ENCODE results near the gene RNF207.

RNF207 gene

DNA sequence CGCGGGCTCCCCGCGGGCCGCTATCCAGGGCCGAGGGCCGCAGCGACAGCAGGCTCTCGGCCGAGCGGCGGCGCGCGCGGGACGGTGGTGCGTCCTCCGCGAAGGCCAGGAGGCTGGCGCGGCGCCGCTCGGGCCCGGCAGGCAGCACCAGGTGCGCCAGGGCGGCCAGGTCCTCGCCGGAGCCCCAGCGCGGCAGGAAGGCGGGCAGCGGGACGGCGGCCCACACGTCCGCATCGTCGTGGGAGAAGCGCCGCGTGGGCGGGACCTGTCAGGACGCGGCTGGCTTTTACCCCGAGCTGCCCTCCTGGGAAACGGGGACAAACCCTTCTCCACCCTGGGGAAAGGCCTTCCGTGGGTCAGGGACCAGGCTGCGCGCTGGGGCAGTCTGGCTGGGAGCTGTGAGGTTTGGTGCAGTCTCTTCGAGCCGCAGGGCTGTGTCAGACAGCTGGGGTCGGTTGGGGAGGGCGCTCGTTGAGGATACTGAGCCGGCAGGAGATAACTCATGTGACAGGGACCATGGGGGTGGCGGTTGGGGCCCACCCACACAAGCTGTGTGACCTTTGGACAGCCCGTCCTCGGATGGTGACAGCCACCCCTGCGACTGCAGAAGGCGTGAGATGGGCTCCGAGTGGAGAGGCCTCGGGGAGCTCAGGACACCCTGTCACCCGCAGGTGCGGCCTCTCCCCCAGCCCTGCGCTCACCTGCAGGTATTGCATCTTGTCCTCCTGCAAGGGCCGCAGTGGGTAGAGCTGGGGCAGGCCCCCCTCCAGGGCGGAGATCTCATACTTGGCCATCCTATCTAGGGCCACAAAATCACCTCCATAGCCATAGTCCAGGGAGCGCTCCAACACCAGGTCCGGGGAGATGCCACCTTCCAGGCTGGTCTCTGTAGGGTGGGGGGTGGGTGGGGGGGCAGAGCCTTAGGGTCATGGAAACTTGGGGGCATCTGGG lies 44.1 kb downstream of the RNF207 start:
- CTCF ChIA-PET, result interaction anchor here (0.6 to 9.2 kb wide), 2 partner anchors 90 to 153 kb away, joined by 3 to 181 read pairs; no protein-coding TSS in a partner anchor
- no peak overlapping the region for H3K27ac ChIP-seq (ENCODE audit: extremely low read depth, low read depth, low read length)
- no peaks in the 10 kb centered on the region for H3K4me1 ChIP-seq (ENCODE audit: control insufficient read depth, insufficient read depth, low read length)
- TF ChIP-seq ZBTB8A (tag by site-specific recombination; IDR thresholded peaks at IDR 0.05) (no peak), ZNF155 (tag by site-specific recombination; IDR thresholded peaks at IDR 0.05) (no peak), KLF1 (tag by site-specific recombination; IDR thresholded peaks at IDR 0.05) (no peak), ZNF561 (tag by site-specific recombination; IDR thresholded peaks at IDR 0.05; ENCODE audit: borderline replicate concordance) (no peak), ZFP69B (tag by site-specific recombination; IDR thresholded peaks at IDR 0.05) (no peak), ZNF248 (tag by site-specific recombination; IDR thresholded peaks at IDR 0.05) (no peak), WT1 (tag by site-specific recombination; IDR thresholded peaks at IDR 0.05) (no peak), ZNF48 (tag by site-specific recombination; IDR thresholded peaks at IDR 0.05) (no peak), KLF9 (tag by site-specific recombination; IDR thresholded peaks at IDR 0.05; ENCODE audit: low read depth) (no peak)
- TF ChIP-seq, protein P1, sequence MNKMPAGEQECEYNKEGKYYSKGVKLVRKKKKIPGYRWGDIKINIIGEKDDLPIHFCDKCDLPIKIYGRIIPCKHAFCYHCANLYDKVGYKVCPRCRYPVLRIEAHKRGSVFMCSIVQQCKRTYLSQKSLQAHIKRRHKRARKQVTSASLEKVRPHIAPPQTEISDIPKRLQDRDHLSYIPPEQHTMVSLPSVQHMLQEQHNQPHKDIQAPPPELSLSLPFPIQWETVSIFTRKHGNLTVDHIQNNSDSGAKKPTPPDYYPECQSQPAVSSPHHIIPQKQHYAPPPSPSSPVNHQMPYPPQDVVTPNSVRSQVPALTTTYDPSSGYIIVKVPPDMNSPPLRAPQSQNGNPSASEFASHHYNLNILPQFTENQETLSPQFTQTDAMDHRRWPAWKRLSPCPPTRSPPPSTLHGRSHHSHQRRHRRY (tag by site-specific recombination; IDR thresholded peaks at IDR 0.05), result no peak
- TF ChIP-seq, protein P2, sequence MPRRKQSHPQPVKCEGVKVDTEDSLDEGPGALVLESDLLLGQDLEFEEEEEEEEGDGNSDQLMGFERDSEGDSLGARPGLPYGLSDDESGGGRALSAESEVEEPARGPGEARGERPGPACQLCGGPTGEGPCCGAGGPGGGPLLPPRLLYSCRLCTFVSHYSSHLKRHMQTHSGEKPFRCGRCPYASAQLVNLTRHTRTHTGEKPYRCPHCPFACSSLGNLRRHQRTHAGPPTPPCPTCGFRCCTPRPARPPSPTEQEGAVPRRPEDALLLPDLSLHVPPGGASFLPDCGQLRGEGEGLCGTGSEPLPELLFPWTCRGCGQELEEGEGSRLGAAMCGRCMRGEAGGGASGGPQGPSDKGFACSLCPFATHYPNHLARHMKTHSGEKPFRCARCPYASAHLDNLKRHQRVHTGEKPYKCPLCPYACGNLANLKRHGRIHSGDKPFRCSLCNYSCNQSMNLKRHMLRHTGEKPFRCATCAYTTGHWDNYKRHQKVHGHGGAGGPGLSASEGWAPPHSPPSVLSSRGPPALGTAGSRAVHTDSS (tag by site-specific recombination; IDR thresholded peaks at IDR 0.05), result no peak
- TF ChIP-seq, protein P3, sequence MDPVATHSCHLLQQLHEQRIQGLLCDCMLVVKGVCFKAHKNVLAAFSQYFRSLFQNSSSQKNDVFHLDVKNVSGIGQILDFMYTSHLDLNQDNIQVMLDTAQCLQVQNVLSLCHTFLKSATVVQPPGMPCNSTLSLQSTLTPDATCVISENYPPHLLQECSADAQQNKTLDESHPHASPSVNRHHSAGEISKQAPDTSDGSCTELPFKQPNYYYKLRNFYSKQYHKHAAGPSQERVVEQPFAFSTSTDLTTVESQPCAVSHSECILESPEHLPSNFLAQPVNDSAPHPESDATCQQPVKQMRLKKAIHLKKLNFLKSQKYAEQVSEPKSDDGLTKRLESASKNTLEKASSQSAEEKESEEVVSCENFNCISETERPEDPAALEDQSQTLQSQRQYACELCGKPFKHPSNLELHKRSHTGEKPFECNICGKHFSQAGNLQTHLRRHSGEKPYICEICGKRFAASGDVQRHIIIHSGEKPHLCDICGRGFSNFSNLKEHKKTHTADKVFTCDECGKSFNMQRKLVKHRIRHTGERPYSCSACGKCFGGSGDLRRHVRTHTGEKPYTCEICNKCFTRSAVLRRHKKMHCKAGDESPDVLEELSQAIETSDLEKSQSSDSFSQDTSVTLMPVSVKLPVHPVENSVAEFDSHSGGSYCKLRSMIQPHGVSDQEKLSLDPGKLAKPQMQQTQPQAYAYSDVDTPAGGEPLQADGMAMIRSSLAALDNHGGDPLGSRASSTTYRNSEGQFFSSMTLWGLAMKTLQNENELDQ (tag by site-specific recombination; IDR thresholded peaks at IDR 0.05; ENCODE audit: low read depth), result no peak
- TF ChIP-seq, protein P4, sequence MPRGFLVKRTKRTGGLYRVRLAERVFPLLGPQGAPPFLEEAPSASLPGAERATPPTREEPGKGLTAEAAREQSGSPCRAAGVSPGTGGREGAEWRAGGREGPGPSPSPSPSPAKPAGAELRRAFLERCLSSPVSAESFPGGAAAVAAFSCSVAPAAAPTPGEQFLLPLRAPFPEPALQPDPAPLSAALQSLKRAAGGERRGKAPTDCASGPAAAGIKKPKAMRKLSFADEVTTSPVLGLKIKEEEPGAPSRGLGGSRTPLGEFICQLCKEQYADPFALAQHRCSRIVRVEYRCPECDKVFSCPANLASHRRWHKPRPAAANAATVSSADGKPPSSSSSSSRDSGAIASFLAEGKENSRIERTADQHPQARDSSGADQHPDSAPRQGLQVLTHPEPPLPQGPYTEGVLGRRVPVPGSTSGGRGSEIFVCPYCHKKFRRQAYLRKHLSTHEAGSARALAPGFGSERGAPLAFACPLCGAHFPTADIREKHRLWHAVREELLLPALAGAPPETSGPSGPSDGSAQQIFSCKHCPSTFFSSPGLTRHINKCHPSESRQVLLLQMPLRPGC (tag by site-specific recombination; IDR thresholded peaks at IDR 0.05), result no peak
- peaks cover 0 to 13% of the 10 kb centered on the region in 2 experiments; a peak in 1 of 3 replicates for H3K36me3 ChIP-seq (ENCODE audit: control insufficient read depth in 2 of 2, insufficient read depth in 1 of 2, low read length in 2 of 2)
- POLR2A ChIA-PET, result no interaction called here
- no peaks in the 10 kb centered on the region for H3K9me3 ChIP-seq (ENCODE audit: control insufficient read depth, insufficient read depth, low read depth, low read length)
- no peak overlapping the region for H3K4me3 ChIP-seq (ENCODE audit: low read depth, low read length)

DNA sequence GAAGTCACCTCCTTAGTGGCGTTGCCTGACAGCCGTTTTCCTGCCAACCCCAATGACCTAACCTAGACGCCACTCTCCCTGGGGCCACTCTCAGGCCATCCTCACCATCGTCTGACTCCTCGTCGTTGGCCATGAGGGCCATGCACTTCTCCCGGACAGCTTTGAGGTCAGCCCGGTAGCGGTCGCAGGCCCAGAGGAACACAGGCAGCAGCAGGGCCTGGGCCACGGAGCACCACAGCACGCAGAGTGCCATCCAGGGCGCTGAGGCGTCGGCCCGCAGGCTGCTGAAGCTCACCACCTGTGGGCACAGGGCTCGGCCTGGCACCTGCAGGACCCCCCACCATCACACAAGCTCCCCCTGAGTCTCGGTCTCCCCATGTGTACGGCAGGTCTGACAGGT lies 45.3 kb downstream of the RNF207 start:
- Histone ChIP-seq H3K9me3 (ENCODE audit: control insufficient read depth, insufficient read depth, low read depth, low read length) (no peaks in the 10 kb centered on the region), H3K4me1 (ENCODE audit: control insufficient read depth, insufficient read depth, low read length) (no peaks in the 10 kb centered on the region), H3K4me3 (ENCODE audit: low read depth, low read length) (no peak overlapping the region), H3K27ac (ENCODE audit: extremely low read depth, low read depth, low read length) (no peak overlapping the region), H3K36me3 (ENCODE audit: control insufficient read depth in 2 of 2, insufficient read depth in 1 of 2, low read length in 2 of 2) (peaks cover 0 to 13% of the 10 kb centered on the region in 2 experiments; a peak in 1 of 3 replicates)
- POLR2A ChIA-PET, result no interaction called here
- CTCF ChIA-PET, result interaction anchor here (0.5 to 9.2 kb wide), 3 partner anchors 21 to 187 kb away, joined by 3 to 181 read pairs (median 3); no protein-coding TSS in a partner anchor
- TF ChIP-seq, protein P5, sequence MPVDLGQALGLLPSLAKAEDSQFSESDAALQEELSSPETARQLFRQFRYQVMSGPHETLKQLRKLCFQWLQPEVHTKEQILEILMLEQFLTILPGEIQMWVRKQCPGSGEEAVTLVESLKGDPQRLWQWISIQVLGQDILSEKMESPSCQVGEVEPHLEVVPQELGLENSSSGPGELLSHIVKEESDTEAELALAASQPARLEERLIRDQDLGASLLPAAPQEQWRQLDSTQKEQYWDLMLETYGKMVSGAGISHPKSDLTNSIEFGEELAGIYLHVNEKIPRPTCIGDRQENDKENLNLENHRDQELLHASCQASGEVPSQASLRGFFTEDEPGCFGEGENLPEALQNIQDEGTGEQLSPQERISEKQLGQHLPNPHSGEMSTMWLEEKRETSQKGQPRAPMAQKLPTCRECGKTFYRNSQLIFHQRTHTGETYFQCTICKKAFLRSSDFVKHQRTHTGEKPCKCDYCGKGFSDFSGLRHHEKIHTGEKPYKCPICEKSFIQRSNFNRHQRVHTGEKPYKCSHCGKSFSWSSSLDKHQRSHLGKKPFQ (tag by site-specific recombination; IDR thresholded peaks at IDR 0.05), result no peak
- TF ChIP-seq ZNF660 (tag by site-specific recombination; IDR thresholded peaks at IDR 0.05), result no peak
- 0 out of 2 replicates have a peak, but pooled peaks have one; percentile 22 for TF ChIP-seq SCRT2 (tag by site-specific recombination; IDR thresholded peaks at IDR 0.05)
- no peak for TF ChIP-seq ZNF211 (tag by site-specific recombination; IDR thresholded peaks at IDR 0.05; ENCODE audit: low read depth)
- TF ChIP-seq ZNF404 (tag by site-specific recombination; IDR thresholded peaks at IDR 0.05), result no peak
- no peak for TF ChIP-seq ZBTB21 (tag by site-specific recombination; IDR thresholded peaks at IDR 0.05)
- no peak for TF ChIP-seq ZNF707 (tag by site-specific recombination; IDR thresholded peaks at IDR 0.05)
- TF ChIP-seq, protein P6, sequence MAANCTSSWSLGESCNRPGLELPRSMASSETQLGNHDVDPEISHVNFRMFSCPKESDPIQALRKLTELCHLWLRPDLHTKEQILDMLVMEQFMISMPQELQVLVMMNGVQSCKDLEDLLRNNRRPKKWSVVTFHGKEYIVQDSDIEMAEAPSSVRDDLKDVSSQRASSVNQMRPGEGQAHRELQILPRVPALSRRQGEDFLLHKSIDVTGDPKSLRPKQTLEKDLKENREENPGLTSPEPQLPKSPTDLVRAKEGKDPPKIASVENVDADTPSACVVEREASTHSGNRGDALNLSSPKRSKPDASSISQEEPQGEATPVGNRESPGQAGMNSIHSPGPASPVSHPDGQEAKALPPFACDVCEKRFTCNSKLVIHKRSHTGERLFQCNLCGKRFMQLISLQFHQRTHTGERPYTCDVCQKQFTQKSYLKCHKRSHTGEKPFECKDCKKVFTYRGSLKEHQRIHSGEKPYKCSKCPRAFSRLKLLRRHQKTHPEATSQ (tag by site-specific recombination; IDR thresholded peaks at IDR 0.05), result no peak

All from HEK293 (cell line).